WTC11 (cell line): ENCODE measurements around the gene MNX1. TPM values are rescaled to one million over a fixed set of nuclear protein-coding genes. Genes with fewer than 3 reads are reported as not detected.

Experiments used
- ATAC-seq: fragments of 200-7000 bp; cut with Tn5 transposase; 2 replicates; pipeline ENCODE4 v1.10.0; 2021; ENCODE audit warnings: mild to moderate bottlenecking, moderate library complexity
- CTCF ChIA-PET: fragments of 300-600 bp; sonication (Branson Sonifier 250); formaldehyde crosslinking; loops from one replicate; lab custom pipeline; 2021; ENCODE audit warnings: antibody characterized with exemption; lab: Charles Lee
- POLR2A ChIA-PET: fragments of 350-600 bp; sonication (Branson Sonifier 250); formaldehyde crosslinking; loops from one replicate; lab custom pipeline; 2021; ENCODE audit warnings: antibody characterized with exemption; lab: Charles Lee
- DNase-seq: peaks from one replicate; pipeline ENCODE4 v3.0.0; 2021; ENCODE audit warnings: low spot score
- H3K27ac Mint-ChIP-seq: 2 replicates; pipeline ENCODE4 v1.8.0; 2021; ENCODE audit warnings: mixed read lengths
- H3K27me3 Mint-ChIP-seq: 2 replicates; pipeline ENCODE4 v1.8.0; 2021; ENCODE audit warnings: low read depth, mild to moderate bottlenecking, moderate library complexity, mixed read lengths
- H3K36me3 Mint-ChIP-seq: 2 replicates; pipeline ENCODE4 v1.8.0; 2021; ENCODE audit warnings: mixed read lengths
- H3K4me1 Mint-ChIP-seq: 2 replicates; pipeline ENCODE4 v1.8.0; 2022; ENCODE audit warnings: mixed read lengths
- H3K4me3 Mint-ChIP-seq: 2 replicates; pipeline ENCODE4 v1.8.0; 2021; ENCODE audit warnings: mild to moderate bottlenecking, moderate library complexity, mixed read lengths
- H3K9me3 Mint-ChIP-seq: 2 replicates; pipeline ENCODE4 v1.8.0; 2021; ENCODE audit warnings: mixed read lengths
- ESRRA ChIP-seq: sonication (generic); formaldehyde crosslinking; IDR thresholded peaks from 2 replicates; pipeline ENCODE4 v1.8.1; 2022; ENCODE audit warnings: mild to moderate bottlenecking, missing genetic modification reagents, borderline replicate concordance
- FOXP1 ChIP-seq: sonication (generic); formaldehyde crosslinking; IDR thresholded peaks from 2 replicates; pipeline ENCODE4 v1.8.0; 2022; ENCODE audit warnings: missing genetic modification reagents, mild to moderate bottlenecking, moderate library complexity, borderline replicate concordance
- NR3C1 ChIP-seq: sonication (generic); formaldehyde crosslinking; conservative IDR thresholded peaks from 2 replicates; pipeline ENCODE4 v1.8.1; 2023; ENCODE audit warnings: low read depth, mild to moderate bottlenecking, missing genetic modification reagents
- TCF7 ChIP-seq: sonication (generic); formaldehyde crosslinking; IDR thresholded peaks from 2 replicates; pipeline ENCODE4 v1.8.0; 2022; ENCODE audit warnings: mild to moderate bottlenecking, low read depth, missing genetic modification reagents, moderate library complexity
- TP53 ChIP-seq: sonication (generic); formaldehyde crosslinking; IDR thresholded peaks from 2 replicates; pipeline ENCODE4 v1.8.1; 2023; ENCODE audit warnings: mild to moderate bottlenecking, missing genetic modification reagents
- ZNF423 ChIP-seq: fragments of 250-450 bp; sonication (Bioruptor Pico); IDR thresholded peaks from 2 replicates; pipeline ENCODE4 v2.1.2; 2022; ENCODE audit warnings: mild to moderate bottlenecking, moderate library complexity
- ZNF671 ChIP-seq: fragments of 250-450 bp; sonication (Bioruptor Pico); IDR thresholded peaks from 2 replicates; pipeline ENCODE4 v1.8.0; 2021; ENCODE audit warnings: mild to moderate bottlenecking
- total RNA-seq: library from RNA; stranded (reverse); gene quantifications from 3 replicates; pipeline ENCODE4 v1.2.3, GENCODE V29; 2021
- TF ChIP-seq, protein P1 (sequence below): fragments of 250-450 bp; sonication (Bioruptor Pico); IDR thresholded peaks from 2 replicates; pipeline ENCODE4 v2.1.2; 2022; ENCODE audit warnings: mild to moderate bottlenecking, moderate library complexity
- TF ChIP-seq, protein P2 (sequence below): sonication (generic); formaldehyde crosslinking; IDR thresholded peaks from 2 replicates; pipeline ENCODE4 v1.8.0; 2022; ENCODE audit warnings: missing genetic modification reagents
- TF ChIP-seq, protein P3 (sequence below): sonication (generic); formaldehyde crosslinking; IDR thresholded peaks from 2 replicates; pipeline ENCODE4 v1.8.0; 2022; ENCODE audit warnings: mild to moderate bottlenecking, missing genetic modification reagents
- TF ChIP-seq, protein P4 (sequence below): sonication (generic); formaldehyde crosslinking; IDR thresholded peaks from 2 replicates; pipeline ENCODE4 v1.8.1; 2023; ENCODE audit warnings: mild to moderate bottlenecking, missing genetic modification reagents
- TF ChIP-seq, protein P5 (sequence below): sonication (generic); formaldehyde crosslinking; IDR thresholded peaks from 2 replicates; pipeline ENCODE4 v1.8.1; 2023; ENCODE audit warnings: mild to moderate bottlenecking, missing genetic modification reagents, moderate library complexity
- TF ChIP-seq, protein P6 (sequence below): sonication (generic); formaldehyde crosslinking; IDR thresholded peaks from 2 replicates; pipeline ENCODE4 v1.8.1; 2022; ENCODE audit warnings: low read depth, missing genetic modification reagents, borderline replicate concordance
- TF ChIP-seq, protein P7 (sequence below): sonication (generic); formaldehyde crosslinking; IDR thresholded peaks from 2 replicates; pipeline ENCODE4 v1.8.0; 2023; ENCODE audit warnings: missing genetic modification reagents, mild to moderate bottlenecking, borderline replicate concordance

The MNX1 gene
- total RNA-seq, 1 experiment from 2014 or later = 0.46 TPM

DNA sequence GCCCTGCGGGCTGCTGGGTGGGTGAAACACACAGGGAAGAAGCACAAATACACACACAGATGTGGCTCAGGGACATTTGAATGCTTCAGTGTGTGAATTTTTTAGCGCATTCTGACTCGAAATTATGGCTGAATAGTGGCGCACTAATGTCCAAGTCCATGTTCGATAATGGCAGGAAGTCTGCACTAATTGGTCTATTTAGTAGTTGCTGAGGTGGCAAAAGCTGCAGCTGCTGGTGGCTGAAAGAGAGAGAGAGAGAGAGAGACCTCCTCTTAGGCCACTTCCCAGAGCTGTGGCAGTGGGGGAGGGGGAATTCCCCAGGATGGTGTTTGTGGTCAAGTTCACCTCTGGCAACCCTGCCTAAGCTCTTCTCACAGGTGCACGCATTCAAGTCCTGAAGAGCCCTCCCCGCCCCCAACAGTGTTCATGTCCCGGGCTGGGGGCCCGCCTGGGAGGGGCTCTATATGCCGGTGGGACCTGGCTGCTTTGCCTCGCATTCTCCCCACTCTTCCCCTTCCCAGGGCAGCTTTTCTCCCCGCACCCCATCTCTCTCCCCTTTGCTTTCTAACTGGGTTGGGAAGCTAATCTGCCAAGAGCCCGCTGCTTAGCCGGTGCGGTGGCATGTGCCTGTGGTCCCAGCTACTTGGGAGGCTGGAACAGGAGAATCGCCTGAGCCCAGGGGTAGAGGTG, 6.0 kb upstream of the MNX1 start:
- TF ChIP-seq TP53 (CRISPR knock-in tag) (no peak), TCF7 (CRISPR knock-in tag) (no peak), ESRRA (CRISPR knock-in tag) (no peak), ZNF423 (CRISPR knock-in tag) (no peak)
- TF ChIP-seq, protein P1, sequence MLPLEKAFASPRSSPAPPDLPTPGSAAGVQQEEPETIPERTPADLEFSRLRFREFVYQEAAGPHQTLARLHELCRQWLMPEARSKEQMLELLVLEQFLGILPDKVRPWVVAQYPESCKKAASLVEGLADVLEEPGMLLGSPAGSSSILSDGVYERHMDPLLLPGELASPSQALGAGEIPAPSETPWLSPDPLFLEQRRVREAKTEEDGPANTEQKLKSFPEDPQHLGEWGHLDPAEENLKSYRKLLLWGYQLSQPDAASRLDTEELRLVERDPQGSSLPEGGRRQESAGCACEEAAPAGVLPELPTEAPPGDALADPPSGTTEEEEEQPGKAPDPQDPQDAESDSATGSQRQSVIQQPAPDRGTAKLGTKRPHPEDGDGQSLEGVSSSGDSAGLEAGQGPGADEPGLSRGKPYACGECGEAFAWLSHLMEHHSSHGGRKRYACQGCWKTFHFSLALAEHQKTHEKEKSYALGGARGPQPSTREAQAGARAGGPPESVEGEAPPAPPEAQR (CRISPR knock-in tag) = no peak
- TF ChIP-seq, protein P2, sequence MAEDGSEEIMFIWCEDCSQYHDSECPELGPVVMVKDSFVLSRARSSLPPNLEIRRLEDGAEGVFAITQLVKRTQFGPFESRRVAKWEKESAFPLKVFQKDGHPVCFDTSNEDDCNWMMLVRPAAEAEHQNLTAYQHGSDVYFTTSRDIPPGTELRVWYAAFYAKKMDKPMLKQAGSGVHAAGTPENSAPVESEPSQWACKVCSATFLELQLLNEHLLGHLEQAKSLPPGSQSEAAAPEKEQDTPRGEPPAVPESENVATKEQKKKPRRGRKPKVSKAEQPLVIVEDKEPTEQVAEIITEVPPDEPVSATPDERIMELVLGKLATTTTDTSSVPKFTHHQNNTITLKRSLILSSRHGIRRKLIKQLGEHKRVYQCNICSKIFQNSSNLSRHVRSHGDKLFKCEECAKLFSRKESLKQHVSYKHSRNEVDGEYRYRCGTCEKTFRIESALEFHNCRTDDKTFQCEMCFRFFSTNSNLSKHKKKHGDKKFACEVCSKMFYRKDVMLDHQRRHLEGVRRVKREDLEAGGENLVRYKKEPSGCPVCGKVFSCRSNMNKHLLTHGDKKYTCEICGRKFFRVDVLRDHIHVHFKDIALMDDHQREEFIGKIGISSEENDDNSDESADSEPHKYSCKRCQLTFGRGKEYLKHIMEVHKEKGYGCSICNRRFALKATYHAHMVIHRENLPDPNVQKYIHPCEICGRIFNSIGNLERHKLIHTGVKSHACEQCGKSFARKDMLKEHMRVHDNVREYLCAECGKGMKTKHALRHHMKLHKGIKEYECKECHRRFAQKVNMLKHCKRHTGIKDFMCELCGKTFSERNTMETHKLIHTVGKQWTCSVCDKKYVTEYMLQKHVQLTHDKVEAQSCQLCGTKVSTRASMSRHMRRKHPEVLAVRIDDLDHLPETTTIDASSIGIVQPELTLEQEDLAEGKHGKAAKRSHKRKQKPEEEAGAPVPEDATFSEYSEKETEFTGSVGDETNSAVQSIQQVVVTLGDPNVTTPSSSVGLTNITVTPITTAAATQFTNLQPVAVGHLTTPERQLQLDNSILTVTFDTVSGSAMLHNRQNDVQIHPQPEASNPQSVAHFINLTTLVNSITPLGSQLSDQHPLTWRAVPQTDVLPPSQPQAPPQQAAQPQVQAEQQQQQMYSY (CRISPR knock-in tag) = no peak
- TF ChIP-seq, protein P3, sequence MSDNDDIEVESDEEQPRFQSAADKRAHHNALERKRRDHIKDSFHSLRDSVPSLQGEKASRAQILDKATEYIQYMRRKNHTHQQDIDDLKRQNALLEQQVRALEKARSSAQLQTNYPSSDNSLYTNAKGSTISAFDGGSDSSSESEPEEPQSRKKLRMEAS (CRISPR knock-in tag) = no peak
- TF ChIP-seq, protein P4, sequence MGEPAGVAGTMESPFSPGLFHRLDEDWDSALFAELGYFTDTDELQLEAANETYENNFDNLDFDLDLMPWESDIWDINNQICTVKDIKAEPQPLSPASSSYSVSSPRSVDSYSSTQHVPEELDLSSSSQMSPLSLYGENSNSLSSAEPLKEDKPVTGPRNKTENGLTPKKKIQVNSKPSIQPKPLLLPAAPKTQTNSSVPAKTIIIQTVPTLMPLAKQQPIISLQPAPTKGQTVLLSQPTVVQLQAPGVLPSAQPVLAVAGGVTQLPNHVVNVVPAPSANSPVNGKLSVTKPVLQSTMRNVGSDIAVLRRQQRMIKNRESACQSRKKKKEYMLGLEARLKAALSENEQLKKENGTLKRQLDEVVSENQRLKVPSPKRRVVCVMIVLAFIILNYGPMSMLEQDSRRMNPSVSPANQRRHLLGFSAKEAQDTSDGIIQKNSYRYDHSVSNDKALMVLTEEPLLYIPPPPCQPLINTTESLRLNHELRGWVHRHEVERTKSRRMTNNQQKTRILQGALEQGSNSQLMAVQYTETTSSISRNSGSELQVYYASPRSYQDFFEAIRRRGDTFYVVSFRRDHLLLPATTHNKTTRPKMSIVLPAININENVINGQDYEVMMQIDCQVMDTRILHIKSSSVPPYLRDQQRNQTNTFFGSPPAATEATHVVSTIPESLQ (CRISPR knock-in tag) = no peak
- TF ChIP-seq, all 79 proteins: peak for 0
- Mint-ChIP-seq H3K36me3 (no peaks in the 10 kb centered on the region), H3K27ac (no peak overlapping the region), H3K4me3 (no peak overlapping the region), H3K4me1 (peaks cover 66% of the 10 kb centered on the region), H3K9me3 (no peaks in the 10 kb centered on the region), H3K27me3 (peaks cover 100% of the 10 kb centered on the region)
- ChIA-PET CTCF (interaction anchor here (0.9 to 1.3 kb wide), 4 partner anchors 11 to 67 kb away, joined by 3 to 4 read pairs (median 3); partner anchors contain the start of gene NOM1), POLR2A (interaction anchor here (1.1 kb wide), 1 partner anchor 11 kb away, joined by 4 read pairs; no protein-coding TSS in a partner anchor)
- no peak for ATAC-seq
- DNase-seq = no peak

DNA sequence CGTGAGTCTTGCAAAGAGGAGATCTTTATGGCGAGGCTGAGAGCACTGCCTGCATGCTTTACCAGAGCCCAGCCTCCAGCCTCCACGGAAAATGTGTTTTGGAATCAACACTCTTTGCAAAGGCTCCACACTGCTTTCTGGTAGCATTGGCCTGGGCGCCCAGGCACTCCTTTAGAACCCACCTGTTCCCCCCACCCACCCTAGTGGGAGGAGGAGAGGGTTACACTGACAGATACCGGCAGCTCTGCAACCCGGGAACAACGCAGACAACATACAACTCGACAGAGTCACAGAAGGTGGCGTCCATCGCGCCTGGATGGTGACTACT, 5.5 kb upstream of the MNX1 start:
- ChIA-PET POLR2A (no interaction called here), CTCF (interaction anchor here (1.0 to 1.3 kb wide), 3 partner anchors 22 to 67 kb away, joined by 3 read pairs; partner anchors contain the start of gene NOM1)
- Mint-ChIP-seq H3K27ac (no peak overlapping the region), H3K27me3 (peaks cover 100% of the 10 kb centered on the region), H3K9me3 (no peaks in the 10 kb centered on the region), H3K4me3 (no peak overlapping the region), H3K4me1 (peaks cover 66% of the 10 kb centered on the region), H3K36me3 (no peaks in the 10 kb centered on the region)
- DNase-seq (no peak), ATAC-seq (no peak)
- no peak for TF ChIP-seq FOXP1 (CRISPR knock-in tag)
- no peak for TF ChIP-seq NR3C1 (CRISPR knock-in tag)
- TF ChIP-seq, protein P5, sequence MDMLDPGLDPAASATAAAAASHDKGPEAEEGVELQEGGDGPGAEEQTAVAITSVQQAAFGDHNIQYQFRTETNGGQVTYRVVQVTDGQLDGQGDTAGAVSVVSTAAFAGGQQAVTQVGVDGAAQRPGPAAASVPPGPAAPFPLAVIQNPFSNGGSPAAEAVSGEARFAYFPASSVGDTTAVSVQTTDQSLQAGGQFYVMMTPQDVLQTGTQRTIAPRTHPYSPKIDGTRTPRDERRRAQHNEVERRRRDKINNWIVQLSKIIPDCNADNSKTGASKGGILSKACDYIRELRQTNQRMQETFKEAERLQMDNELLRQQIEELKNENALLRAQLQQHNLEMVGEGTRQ = no peak
- TF ChIP-seq, protein P6, sequence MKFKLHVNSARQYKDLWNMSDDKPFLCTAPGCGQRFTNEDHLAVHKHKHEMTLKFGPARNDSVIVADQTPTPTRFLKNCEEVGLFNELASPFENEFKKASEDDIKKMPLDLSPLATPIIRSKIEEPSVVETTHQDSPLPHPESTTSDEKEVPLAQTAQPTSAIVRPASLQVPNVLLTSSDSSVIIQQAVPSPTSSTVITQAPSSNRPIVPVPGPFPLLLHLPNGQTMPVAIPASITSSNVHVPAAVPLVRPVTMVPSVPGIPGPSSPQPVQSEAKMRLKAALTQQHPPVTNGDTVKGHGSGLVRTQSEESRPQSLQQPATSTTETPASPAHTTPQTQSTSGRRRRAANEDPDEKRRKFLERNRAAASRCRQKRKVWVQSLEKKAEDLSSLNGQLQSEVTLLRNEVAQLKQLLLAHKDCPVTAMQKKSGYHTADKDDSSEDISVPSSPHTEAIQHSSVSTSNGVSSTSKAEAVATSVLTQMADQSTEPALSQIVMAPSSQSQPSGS (CRISPR knock-in tag) = no peak
- TF ChIP-seq, protein P7, sequence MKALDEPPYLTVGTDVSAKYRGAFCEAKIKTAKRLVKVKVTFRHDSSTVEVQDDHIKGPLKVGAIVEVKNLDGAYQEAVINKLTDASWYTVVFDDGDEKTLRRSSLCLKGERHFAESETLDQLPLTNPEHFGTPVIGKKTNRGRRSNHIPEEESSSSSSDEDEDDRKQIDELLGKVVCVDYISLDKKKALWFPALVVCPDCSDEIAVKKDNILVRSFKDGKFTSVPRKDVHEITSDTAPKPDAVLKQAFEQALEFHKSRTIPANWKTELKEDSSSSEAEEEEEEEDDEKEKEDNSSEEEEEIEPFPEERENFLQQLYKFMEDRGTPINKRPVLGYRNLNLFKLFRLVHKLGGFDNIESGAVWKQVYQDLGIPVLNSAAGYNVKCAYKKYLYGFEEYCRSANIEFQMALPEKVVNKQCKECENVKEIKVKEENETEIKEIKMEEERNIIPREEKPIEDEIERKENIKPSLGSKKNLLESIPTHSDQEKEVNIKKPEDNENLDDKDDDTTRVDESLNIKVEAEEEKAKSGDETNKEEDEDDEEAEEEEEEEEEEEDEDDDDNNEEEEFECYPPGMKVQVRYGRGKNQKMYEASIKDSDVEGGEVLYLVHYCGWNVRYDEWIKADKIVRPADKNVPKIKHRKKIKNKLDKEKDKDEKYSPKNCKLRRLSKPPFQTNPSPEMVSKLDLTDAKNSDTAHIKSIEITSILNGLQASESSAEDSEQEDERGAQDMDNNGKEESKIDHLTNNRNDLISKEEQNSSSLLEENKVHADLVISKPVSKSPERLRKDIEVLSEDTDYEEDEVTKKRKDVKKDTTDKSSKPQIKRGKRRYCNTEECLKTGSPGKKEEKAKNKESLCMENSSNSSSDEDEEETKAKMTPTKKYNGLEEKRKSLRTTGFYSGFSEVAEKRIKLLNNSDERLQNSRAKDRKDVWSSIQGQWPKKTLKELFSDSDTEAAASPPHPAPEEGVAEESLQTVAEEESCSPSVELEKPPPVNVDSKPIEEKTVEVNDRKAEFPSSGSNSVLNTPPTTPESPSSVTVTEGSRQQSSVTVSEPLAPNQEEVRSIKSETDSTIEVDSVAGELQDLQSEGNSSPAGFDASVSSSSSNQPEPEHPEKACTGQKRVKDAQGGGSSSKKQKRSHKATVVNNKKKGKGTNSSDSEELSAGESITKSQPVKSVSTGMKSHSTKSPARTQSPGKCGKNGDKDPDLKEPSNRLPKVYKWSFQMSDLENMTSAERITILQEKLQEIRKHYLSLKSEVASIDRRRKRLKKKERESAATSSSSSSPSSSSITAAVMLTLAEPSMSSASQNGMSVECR = no peak
- no peak for TF ChIP-seq ZNF671
- no peak for TF ChIP-seq TP53 (CRISPR knock-in tag)
- TF ChIP-seq, protein P2 (CRISPR knock-in tag) = no peak
